Left colon (tissue), 2 donors: ENCODE results near the gene WDHD1. TPM values are rescaled to one million over a fixed set of nuclear protein-coding genes. Genes with fewer than 3 reads are reported as not detected.
"Not testable (repeated sequence)": the region's sequence is repeated elsewhere in the genome, so short reads cannot be mapped to it uniquely, and the experiment has no call there.

Experiments used
- ATAC-seq: fragments of 200-7000 bp; cut with Tn5 transposase; one replicate; pipeline ENCODE4 v1.9.1; 2020; ENCODE audit warnings: mild to moderate bottlenecking, moderate library complexity
- DNase-seq, 2 donors: peaks; one replicate each; pipeline ENCODE4 v3.0.0-alpha.2; 2020
- intact Hi-C, 2 donors: fragments of 100-400 bp; cut with DNase I in 1 of 2; cut with micrococcal nuclease in 1 of 2; formaldehyde crosslinking; loops; one replicate each; pipeline versions ENCODE4 v1.11.2 to v1.14.0; 2022; cut with DNase I, micrococcal nuclease
- total RNA-seq, 2 donors: library from RNA; stranded (reverse); fragmentation: NEBNext Ultra II Directional; extraction: Animal tissue kit (Norgen Biotek cat#: 25700); gene quantifications; one replicate each; pipeline ENCODE4 v1.2.1, GENCODE V29; 2021
- donor health status: DM: no; HTN: no; CAD: no.
- donor health status: DM: yes; HTN: yes; CAD: no.

Gene WDHD1
- total RNA-seq, 2 donors from 2014 or later, result 2.8 to 4.1 TPM

- DNase-seq (no peak), ATAC-seq (no peak)
- intact Hi-C loops, result no loop called here
Measured at GRCh38 chr14:54920052-54920451, 106.8 kb downstream of the WDHD1 start.

GRCh38 chr14:54919330-54919729 is 107.6 kb downstream of the WDHD1 start:
- intact Hi-C loops, result no loop called here
- no peak for ATAC-seq
- no peak for DNase-seq

DNA sequence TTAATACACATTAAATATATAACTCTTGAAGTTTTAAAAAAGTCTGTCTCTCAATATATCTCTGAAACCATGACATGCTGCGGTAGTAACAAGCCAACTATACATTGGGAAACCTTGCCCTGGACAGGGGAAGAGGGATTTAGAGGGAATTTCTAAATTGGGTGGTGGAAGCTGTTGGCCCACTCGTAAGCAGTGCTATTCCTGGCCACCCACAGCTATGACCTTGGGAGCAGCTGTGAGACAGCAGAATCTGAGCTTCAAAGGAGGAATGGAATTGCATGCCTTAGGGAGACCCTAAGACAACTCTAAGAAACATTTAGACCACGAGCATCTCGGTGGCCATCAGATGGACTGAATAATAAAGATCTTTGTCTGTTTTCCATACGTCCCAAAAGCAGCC is 108.5 kb downstream of the WDHD1 start:
- ATAC-seq, result no peak
- DNase-seq, result no peak
- intact Hi-C loops, result no loop called here

DNA sequence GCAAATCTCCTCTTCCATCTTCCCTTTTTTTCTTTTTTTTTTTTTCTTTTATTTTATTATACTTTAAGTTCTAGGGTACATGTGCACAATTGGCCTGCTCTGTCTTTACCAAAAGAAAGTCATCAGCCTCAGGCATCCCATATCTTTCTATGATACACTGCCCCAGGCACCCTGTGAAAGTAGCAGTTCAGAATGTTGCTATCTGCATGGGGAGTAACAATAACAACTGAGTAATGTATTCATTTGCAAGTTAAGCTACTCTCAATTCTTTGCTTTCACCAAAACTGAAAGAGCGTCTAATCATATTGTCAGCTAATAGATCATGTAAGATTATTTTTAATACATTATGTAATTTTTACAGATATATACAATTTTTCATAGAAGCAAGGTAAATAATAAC is 110.8 kb downstream of the WDHD1 start:
- DNase-seq (no peak), ATAC-seq (no peak)
- intact Hi-C loops, result no loop called here

DNA sequence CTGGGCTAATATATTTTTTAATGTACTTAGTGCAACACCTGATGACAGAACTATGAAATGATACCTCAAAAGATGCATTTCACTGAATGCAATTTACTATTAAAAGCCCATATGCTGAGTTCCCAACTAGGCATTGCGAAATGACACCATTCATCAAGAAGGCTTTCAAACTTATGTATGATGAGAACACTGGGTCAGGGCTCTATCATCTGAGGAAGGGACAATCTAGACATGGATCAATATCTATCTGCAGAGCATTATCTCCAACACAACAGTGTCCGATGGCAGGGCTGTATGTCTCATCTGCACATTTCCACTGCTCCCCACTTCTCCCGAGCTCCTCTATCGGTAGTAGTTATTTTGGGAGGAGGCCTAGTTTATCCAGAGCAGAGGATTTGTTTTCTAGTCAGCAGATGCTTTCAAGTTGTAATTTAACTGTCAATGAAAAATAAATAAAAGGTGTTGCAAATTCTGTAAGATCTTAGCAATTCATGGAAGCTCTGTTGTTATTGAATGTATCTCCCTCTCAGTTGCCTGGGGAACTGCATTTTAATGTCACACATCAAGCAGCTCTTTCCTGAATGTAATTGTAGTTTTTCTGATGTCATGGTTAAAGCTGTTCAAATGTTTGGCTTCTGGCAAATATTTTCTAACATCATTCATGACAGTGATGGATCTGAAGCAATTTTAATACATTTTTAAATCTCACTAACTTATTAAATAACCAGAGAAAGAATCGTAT is 116.9 kb downstream of the WDHD1 start:
- ATAC-seq (no peak), DNase-seq (no peak)
- intact Hi-C loops, result no loop called here

DNA sequence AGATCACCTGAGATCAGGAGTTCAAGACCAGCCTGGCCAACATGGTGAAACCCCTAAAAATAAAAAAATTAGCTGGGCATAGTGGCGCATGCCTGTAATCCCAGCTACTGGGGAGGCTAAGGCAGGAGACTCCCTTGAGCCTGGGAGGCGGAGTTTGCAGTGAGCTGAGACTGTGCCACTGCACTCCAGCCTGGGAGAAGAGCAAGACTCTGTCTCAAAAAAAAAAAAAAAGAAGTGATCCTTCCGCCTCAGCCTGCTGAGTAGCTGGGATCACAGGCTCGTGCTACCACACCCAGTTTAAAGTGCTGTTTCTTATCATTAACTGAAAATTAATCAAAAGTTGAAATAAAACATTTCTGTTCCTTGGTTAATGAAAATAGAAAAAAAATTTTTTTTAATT is 117.9 kb downstream of the WDHD1 start:
- DNase-seq (peak in 1 of 2 donors; percentile 12), ATAC-seq (peak; percentile 26)
- intact Hi-C loops, result not testable (repeated sequence)

GRCh38 chr14:54908190-54908589 is 118.7 kb downstream of the WDHD1 start:
- no peak for DNase-seq
- ATAC-seq, result no peak
- intact Hi-C loops, result no loop called here

DNA sequence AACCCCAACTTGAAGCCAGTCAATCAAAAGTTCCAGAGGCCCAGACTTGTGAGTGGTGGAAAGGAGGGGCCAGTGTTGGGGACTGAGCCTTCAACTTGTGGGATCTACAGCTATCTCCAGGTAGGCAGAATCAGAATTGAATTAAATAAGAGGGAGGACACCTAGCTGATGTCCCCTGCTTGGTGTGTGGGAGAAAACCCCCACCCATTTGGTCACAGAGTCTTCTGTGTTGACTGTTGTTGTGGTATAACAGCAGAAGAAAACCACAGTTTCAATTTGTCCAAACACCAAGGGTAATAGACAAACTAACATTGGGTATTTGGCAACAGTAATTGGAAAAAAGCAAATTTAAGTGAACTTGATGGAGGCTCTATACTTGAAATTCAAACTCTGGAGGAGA is 120.8 kb downstream of the WDHD1 start:
- intact Hi-C loops, result no loop called here
- ATAC-seq (no peak), DNase-seq (no peak)

DNA sequence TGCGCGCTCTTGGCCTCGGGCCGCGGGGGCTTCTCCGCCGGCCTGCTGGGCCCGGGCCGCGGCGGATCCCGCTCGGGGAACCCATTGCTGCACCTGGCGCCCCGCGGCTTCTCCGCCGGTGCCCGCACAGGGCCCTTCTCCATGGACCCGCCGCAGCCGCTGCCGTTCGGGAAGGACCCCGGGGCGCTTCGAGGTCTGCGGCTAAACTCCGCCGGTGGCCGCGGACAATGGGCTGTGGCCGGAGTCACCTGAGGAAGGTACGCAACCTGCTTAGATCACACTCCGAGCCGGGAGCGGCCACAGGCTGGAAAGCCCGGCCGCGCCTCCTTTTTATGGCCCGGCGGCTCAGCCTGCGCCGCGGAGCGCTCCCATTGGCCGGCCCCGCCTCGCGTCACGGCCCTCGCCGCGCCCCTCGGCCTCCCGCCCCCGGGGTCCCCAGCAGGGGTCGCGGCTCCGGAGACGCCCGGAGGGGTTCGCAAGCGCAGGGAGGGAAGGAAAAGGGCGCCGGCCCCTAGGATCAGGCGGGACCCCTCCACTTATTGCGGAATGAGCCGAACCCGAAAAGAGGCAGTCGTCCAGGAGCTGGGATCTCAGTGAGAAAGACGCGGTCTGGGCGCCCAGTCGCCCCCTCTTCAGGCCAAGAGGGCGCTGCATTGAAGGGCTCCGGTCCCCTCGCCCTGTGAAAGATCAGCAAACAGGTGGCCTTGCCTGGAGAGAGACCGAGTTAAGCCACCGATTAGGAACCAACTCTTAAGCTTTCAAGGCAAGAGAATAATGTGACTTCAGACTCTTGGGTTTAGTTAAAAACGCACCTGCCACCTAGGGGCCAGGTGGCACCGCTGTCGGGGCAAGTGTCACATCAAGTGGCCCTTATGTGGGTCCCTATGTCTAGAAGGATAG is 124.1 kb downstream of the WDHD1 start, which contains the start of gene GCH1:
TSS of gene GCH1 (minus strand) at position 306 of the 900 bp plus-strand sequence. CDS start at position 143, 163 bp downstream.
- intact Hi-C loops, result no loop called here
- peak; percentile 86 to 88 for DNase-seq
- peak; percentile 90 for ATAC-seq

- peak; percentile 77 to 86 for DNase-seq
- ATAC-seq, result peak; percentile 74
- intact Hi-C loops, result no loop called here
Measured at GRCh38 chr14:54902143-54902520, 124.8 kb downstream of the WDHD1 start.

GRCh38 chr14:54901380-54902142 is 125.3 kb downstream of the WDHD1 start:
- DNase-seq, result peak in 1 of 2 donors; percentile 30
- intact Hi-C loops, result no loop called here
- peak; percentile 42 for ATAC-seq

DNA sequence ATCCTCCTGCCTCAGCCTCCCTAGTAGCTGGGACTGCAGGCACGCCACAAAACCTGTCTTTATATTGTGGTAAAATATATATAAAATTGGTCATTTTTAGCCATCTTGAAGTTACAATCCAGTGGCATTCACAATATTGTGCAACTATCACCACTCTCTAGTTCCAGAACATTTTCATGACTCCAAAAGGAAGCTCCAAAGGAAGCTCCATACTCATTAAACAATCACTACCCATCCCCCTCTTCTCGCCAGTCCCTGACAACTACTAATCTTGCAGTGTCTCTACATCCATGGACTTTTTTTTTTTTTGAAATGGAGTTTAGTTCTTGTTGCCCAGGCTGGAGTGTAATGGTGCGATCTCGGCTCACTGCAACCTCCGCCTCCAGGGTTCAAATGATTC is 127.3 kb downstream of the WDHD1 start:
- intact Hi-C loops, result no loop called here
- ATAC-seq, result no peak

GRCh38 chr14:54897809-54898555 is 128.9 kb downstream of the WDHD1 start:
- intact Hi-C loops, ATAC-seq, DNase-seq: not testable (repeated sequence)

More for the DNA sequence above, 127.3 kb downstream of the WDHD1 start:
- no peak for DNase-seq

GRCh38 chr14:54895683-54896082 is 131.2 kb downstream of the WDHD1 start:
- intact Hi-C loops, result no loop called here
- peak; percentile 7 for ATAC-seq
- DNase-seq, result no peak

DNA sequence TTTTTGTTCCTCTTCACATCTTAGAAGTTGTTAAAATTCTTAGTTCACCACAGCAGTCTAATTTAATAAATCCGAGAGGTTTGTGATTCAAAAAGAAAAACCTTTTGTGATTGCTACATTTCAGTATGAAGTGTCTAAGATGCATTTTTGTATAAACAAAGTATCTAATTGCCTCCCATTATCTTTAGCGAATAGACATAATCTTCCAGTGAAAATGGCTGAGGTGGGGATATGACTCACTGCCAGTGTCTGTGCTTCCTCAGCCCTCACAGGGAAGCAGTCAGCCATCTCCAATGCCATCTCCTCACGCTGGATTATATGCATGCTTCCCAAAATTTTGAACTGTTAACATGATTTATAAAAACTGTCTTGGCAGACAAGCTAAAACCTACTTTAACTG is 131.9 kb downstream of the WDHD1 start:
- ATAC-seq (no peak), DNase-seq (no peak)
- intact Hi-C loops, result no loop called here

DNA sequence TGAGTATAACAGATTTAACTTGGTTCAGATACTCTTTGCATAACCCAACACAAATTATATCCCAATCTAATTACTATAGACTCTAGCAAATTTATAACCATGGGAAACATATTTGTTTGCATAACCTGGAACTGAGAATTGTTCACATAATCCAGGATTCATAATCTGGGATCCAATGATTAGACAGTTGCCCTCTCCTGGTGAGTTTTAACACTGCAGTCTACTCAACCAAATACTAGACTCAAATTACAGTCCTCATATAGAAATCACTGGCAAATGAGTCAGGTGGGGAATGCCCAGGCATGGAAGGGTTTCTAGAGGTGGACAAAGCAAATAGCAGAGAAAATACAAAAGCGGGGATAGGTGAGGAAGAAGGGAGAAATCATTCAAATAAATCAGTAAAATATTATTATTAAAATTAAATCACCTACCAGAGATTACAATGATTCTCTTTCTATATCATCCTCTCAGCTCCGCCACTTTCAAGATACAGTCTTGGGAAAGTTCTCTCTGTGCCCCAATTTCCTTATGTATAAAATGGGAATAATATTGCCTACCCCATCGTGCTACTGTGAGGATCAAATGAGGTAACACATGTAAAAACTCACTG is 133.6 kb downstream of the WDHD1 start:
- intact Hi-C loops, result no loop called here
- DNase-seq, result no peak
- ATAC-seq, result peak; percentile 54

- DNase-seq (no peak), ATAC-seq (no peak)
- intact Hi-C loops, result no loop called here
Measured at GRCh38 chr14:54891471-54892245, 135.2 kb downstream of the WDHD1 start.
